IPS DF 19.7 (cell line): ENCODE data around the gene DNAJB2.
"Not testable (repeated sequence)": the region's sequence is repeated elsewhere in the genome, so short reads cannot be mapped to it uniquely, and the experiment has no call there.

Experiments used
- DNase-seq: peaks from one replicate; pipeline ENCODE4 v3.0.0-alpha.2; 2013; ENCODE audit warnings: low read depth, low spot score

Gene DNAJB2

GRCh38 chr2:219300022-219300421 lies 20.9 kb downstream of the DNAJB2 start:
- no peak for DNase-seq

GRCh38 chr2:219302412-219302968 lies 23.3 kb downstream of the DNAJB2 start:
- DNase-seq = no peak

GRCh38 chr2:219304223-219304622 lies 25.1 kb downstream of the DNAJB2 start:
- DNase-seq = no peak

- DNase-seq = no peak
Observed at GRCh38 chr2:219306047-219306446, 26.9 kb downstream of the DNAJB2 start.

- no peak for DNase-seq
Observed at GRCh38 chr2:219308142-219309101, 29.3 kb downstream of the DNAJB2 start.

- no peak for DNase-seq
Observed at GRCh38 chr2:219309278-219309677, 30.1 kb downstream of the DNAJB2 start, which contains the start of gene PTPRN. Gene PTPRN (minus strand): TSS chr2:219309401. CDS start chr2:219309332, 69 bp downstream.

GRCh38 chr2:219312683-219313263 lies 33.6 kb downstream of the DNAJB2 start:
- not testable (repeated sequence) for DNase-seq

- DNase-seq = no peak
Observed at GRCh38 chr2:219314804-219315468, 35.8 kb downstream of the DNAJB2 start.

- DNase-seq = no peak
Observed at GRCh38 chr2:219323434-219323833, 44.3 kb downstream of the DNAJB2 start.

GRCh38 chr2:219325136-219325535 lies 46.0 kb downstream of the DNAJB2 start:
- DNase-seq = no peak

GRCh38 chr2:219325657-219326315 lies 46.6 kb downstream of the DNAJB2 start:
- no peak for DNase-seq

- DNase-seq = no peak
Observed at GRCh38 chr2:219327719-219328118, 48.6 kb downstream of the DNAJB2 start.

GRCh38 chr2:219331560-219332213 lies 52.5 kb downstream of the DNAJB2 start:
- no peak for DNase-seq

GRCh38 chr2:219332542-219332941 lies 53.4 kb downstream of the DNAJB2 start, which contains the start of gene RESP18:
Gene RESP18 (minus strand): TSS chr2:219332744.
- DNase-seq = no peak

- DNase-seq = no peak
Observed at GRCh38 chr2:219334076-219334475, 54.9 kb downstream of the DNAJB2 start.

GRCh38 chr2:219335373-219335786 lies 56.2 kb downstream of the DNAJB2 start:
- no peak for DNase-seq
